Measurements from ENCODE around the gene DCTPP1. TPM values are rescaled to one million over a fixed set of nuclear protein-coding genes. Genes with fewer than 3 reads are reported as not detected.
"Not testable (repeated sequence)": the region's sequence is repeated elsewhere in the genome, so short reads cannot be mapped to it uniquely, and the experiment has no call there.

Gene DCTPP1
- polyA plus RNA-seq, 2 of the 4 experiments (the other 2 are of a cell fraction): 105 to 121 TPM

DNA sequence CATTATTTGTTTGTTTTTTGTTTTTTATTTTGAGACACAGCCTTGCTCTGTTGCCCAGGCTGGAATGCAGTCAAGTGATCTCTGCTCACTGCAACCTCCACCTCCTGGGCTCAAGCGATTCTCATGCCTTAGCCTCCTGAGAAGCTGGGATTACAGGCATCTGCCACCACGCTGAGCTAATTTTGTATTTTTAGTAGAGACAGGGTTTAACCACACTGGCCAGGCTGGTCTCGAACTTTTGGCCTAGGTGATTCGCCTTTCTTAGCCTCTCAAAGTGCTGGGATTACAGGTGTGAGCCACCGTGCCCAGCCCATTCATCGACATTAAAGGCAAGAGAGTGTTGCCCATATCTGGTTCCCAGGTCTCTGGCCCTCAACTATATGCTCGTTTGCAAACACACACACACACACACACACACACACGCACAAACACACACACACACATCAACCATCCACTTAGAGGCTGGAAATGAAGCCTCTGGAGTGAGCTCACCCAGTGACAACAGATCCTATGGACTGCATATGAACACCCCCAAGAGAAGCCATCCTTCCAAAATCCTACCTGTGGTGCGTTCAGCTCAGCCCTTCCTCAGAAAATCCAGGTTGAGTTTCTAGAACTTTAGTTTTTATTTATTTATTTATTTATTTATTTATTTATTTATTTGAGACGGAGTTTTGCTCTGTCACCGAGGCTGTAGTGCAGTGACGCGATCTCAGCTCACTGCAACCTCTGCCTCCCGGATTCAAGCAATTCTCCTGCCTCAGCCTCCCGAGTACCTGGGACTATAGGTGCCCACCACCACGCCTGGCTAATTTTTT lies 28.1 kb upstream of the DCTPP1 start:
- H3K4me2 ChIP-seq: no peak overlapping the region
- TF ChIP-seq CHD4 (IDR thresholded peaks at IDR 0.05; ENCODE audit: borderline replicate concordance): no peak
- peak; percentile 28; the same call in 1 of the 2 replicates for TF ChIP-seq ZC3H11A (IDR thresholded peaks at IDR 0.05)
- ChIA-PET CTCF (interaction anchor here (1.3 to 2.4 kb wide), 4 partner anchors 9 to 157 kb away, joined by 3 to 12 read pairs (median 8); partner anchors contain the start of gene DCTPP1), POLR2A (no interaction called here)
- H3K4me3 ChIP-seq: no peak overlapping the region
- WGBS (ENCODE audit: missing lambda C conversion rate): 83% methylated on average over 16 of the region's 16 CpGs
- H3K9me3 ChIP-seq: no peaks in the 10 kb centered on the region
- H3K27ac ChIP-seq: no peak overlapping the region
- FAIRE-seq (no peak), DNase-seq (ENCODE audit: low read depth in 1 of 2, low spot score in 1 of 2) (no peak), ATAC-seq (no peak)
- H3K4me1 ChIP-seq: no peaks in the 10 kb centered on the region

DNA sequence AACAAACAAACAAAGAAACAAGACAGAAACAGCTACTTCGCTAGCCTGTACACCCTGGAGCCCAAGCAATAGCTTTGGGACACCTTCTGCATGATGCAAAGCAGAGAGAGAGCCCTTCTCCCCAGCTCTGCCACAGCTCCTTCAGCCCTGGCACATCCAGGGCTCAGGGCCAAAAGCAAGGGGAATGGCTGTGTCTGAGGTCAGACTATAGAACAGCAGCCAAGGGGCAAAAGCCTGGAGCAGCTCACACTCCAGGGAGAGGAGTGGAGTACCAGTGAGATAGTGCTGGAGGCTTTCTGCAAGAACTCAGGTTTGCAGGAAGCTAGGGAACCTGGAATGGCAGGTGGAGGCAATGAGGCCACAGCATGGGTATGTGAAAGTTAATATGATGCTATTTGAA lies 27.4 kb upstream of the DCTPP1 start:
- Histone ChIP-seq H3K4me2 (no peak overlapping the region), H3K4me1 (0 out of 3 replicates have a peak, but pooled peaks cover 3% of the 10 kb centered on the region), H3K27ac (no peak overlapping the region), H3K4me3 (no peak overlapping the region), H3K9me3 (no peaks in the 10 kb centered on the region)
- POLR2A ChIA-PET: no interaction called here
- 100% methylated on average over 1 of the region's 1 CpG for WGBS (ENCODE audit: missing lambda C conversion rate)
- DNase-seq (ENCODE audit: low read depth in 1 of 2, low spot score in 1 of 2): no peak
- no peak for FAIRE-seq
- no peak for TF ChIP-seq KDM1A (IDR thresholded peaks at IDR 0.05; ENCODE audit: low read depth)
- TF ChIP-seq MYC (IDR thresholded peaks at IDR 0.05; ENCODE audit: borderline replicate concordance, low read length): no peak
- TF ChIP-seq ZFP36 (IDR thresholded peaks at IDR 0.05; ENCODE audit: borderline replicate concordance, partially characterized antibody): no peak
- TF ChIP-seq, protein P1, sequence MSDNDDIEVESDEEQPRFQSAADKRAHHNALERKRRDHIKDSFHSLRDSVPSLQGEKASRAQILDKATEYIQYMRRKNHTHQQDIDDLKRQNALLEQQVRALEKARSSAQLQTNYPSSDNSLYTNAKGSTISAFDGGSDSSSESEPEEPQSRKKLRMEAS (IDR thresholded peaks at IDR 0.05): no peak
- no peak for TF ChIP-seq RARB (CRISPR knock-in tag; IDR thresholded peaks at IDR 0.05)
- TF ChIP-seq RCOR1 (IDR thresholded peaks at IDR 0.05; ENCODE audit: low read depth, low read length): no peak
- TF ChIP-seq, protein P2, sequence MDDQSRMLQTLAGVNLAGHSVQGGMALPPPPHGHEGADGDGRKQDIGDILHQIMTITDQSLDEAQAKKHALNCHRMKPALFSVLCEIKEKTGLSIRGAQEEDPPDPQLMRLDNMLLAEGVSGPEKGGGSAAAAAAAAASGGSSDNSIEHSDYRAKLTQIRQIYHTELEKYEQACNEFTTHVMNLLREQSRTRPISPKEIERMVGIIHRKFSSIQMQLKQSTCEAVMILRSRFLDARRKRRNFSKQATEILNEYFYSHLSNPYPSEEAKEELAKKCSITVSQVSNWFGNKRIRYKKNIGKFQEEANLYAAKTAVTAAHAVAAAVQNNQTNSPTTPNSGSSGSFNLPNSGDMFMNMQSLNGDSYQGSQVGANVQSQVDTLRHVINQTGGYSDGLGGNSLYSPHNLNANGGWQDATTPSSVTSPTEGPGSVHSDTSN (IDR thresholded peaks at IDR 0.05): no peak
- no peak for TF ChIP-seq ZC3H11A (IDR thresholded peaks at IDR 0.05)
- TF ChIP-seq POLR2AphosphoS2 (conservative IDR thresholded peaks at IDR 0.05; ENCODE audit: low read length): no peak
- TF ChIP-seq FOSB (CRISPR knock-in tag; IDR thresholded peaks at IDR 0.05): no peak
- ATAC-seq: no peak
- CTCF ChIA-PET: interaction anchor here (1.6 to 2.4 kb wide), 3 partner anchors 8 to 158 kb away, joined by 8 to 12 read pairs (median 9); partner anchors contain the start of gene DCTPP1

DNA sequence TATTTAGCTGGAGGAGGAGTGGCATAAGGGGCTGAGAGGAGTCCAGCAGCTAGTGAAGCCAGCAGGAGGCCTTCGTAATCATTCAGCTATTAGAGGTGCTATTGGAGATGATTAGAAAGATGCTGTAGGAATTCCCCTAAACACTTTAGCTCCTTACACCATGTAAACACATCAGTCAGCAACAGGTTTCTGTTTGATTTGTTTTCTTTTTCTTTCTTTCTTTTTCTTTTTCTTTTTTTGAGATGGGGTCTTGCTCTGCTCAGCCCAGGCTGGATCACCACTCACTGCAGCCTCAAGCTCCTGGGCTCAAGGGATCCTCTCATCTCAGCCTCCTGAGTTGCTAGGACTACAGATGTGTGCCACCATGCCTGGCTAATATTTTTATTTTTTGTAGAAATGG lies 26.5 kb upstream of the DCTPP1 start:
- Histone ChIP-seq H3K4me2 (no peak overlapping the region), H3K4me1 (0 out of 3 replicates have a peak, but pooled peaks cover 3% of the 10 kb centered on the region), H3K4me3 (no peak overlapping the region), H3K9me3 (no peaks in the 10 kb centered on the region), H3K27ac (no peak overlapping the region)
- POLR2A ChIA-PET: interaction anchor here (0.8 to 1.3 kb wide), 2 partner anchors 11 to 78 kb away, joined by 3 to 4 read pairs; no protein-coding TSS in a partner anchor
- FAIRE-seq: no peak
- DNase-seq (ENCODE audit: low read depth in 1 of 2, low spot score in 1 of 2): no peak
- no peak for ATAC-seq
- TF ChIP-seq RCOR1 (IDR thresholded peaks at IDR 0.05; ENCODE audit: low read depth, low read length): no peak
- TF ChIP-seq RNF2 (IDR thresholded peaks at IDR 0.05; ENCODE audit: borderline replicate concordance, low read depth): no peak
- CTCF ChIA-PET: interaction anchor here (0.7 to 2.4 kb wide), 5 partner anchors 20 to 173 kb away, joined by 3 to 12 read pairs (median 3); partner anchors contain the start of gene DCTPP1
- WGBS (ENCODE audit: missing lambda C conversion rate): 81% methylated on average over 1 of the region's 1 CpG

DNA sequence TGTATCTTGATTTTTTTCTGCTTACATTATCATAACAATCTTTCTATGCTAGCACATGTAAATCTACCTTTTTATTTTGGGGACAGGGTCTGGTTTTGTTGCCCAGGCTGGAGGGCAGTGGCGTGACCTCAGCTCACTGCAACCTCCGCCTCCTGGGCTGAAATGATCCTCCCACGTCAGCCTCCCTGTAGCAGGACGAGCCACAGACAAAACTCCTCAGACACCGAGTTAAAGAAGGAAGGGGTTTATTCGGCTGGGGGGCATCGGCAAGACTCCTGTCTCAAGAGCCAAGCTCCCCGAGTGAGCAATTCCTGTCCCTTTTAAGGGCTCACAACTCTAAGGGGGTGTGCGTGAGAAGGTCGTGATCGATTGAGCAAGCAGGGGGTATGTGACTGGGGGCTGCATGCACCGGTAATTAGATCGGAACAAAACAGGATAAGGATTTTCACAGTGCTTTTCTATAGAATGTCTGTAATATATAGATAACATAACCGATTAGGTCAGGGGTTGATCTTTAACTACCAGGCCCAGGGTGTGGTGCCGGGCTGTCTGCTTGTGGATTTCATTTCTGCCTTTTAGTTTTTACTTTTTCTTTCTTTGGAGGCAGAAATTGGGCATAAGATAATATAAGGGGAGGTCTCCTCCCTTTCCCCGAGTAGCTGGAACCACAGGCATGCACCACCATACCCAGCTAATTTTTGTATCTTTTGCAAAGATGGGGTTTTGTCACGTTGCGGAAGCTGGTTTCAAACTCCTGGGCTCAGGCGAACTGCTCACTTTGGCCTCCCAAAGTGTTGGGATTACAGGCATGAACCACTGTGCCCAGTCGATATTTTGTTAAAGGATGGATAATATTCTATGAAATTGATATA lies 23.1 kb upstream of the DCTPP1 start:
- ATAC-seq, H3K4me3 ChIP-seq: not testable (repeated sequence)
- WGBS (ENCODE audit: missing lambda C conversion rate): 65% methylated on average over 20 of the region's 20 CpGs

More for the DNA sequence above, 23.1 kb upstream of the DCTPP1 start:
- POLR2A ChIA-PET; H3K9me3 ChIP-seq; H3K4me2 ChIP-seq; H3K27ac ChIP-seq; FAIRE-seq; H3K4me1 ChIP-seq; DNase-seq (ENCODE audit: low read depth in 1 of 2, low spot score in 1 of 2): not testable (repeated sequence)
- CTCF ChIA-PET: interaction anchor here (0.6 to 2.5 kb wide), 4 partner anchors 16 to 176 kb away, joined by 3 to 9 read pairs (median 4); partner anchors contain the start of gene DCTPP1

Measured in A549 (cell line).